Activated CD8-positive, alpha-beta memory T cell treated with anti-CD3 and anti-CD28 coated beads, Interleukin-2, amount 50 U/mL, for 48 hours (primary cell): ENCODE data around the gene PDS5A.
"Not testable (repeated sequence)": the region's sequence is repeated elsewhere in the genome, so short reads cannot be mapped to it uniquely, and the experiment has no call there.

Experiments used
- DNase-seq: peaks from one replicate; pipeline ENCODE4 v3.0.0-alpha.2; 2020

Gene PDS5A

GRCh38 chr4:39950861-39951481 is 26.7 kb downstream of the PDS5A start:
- DNase-seq = no peak

GRCh38 chr4:39947963-39948362 is 29.7 kb downstream of the PDS5A start:
- peak; percentile 17 for DNase-seq

GRCh38 chr4:39947417-39947816 is 30.3 kb downstream of the PDS5A start:
- no peak for DNase-seq

GRCh38 chr4:39944245-39944644 is 33.5 kb downstream of the PDS5A start:
- DNase-seq = not testable (repeated sequence)

- no peak for DNase-seq
Observed at GRCh38 chr4:39942507-39942906, 35.2 kb downstream of the PDS5A start.

GRCh38 chr4:39941682-39942217 is 36.0 kb downstream of the PDS5A start:
- no peak for DNase-seq

- DNase-seq = no peak
Observed at GRCh38 chr4:39937683-39938268, 39.9 kb downstream of the PDS5A start.

GRCh38 chr4:39936565-39937418 is 40.9 kb downstream of the PDS5A start:
- DNase-seq = no peak

- DNase-seq = no peak
Observed at GRCh38 chr4:39933671-39934590, 43.8 kb downstream of the PDS5A start.

GRCh38 chr4:39932776-39933402 is 44.8 kb downstream of the PDS5A start:
- DNase-seq = no peak

- no peak for DNase-seq
Observed at GRCh38 chr4:39931441-39931901, 46.2 kb downstream of the PDS5A start.

GRCh38 chr4:39928538-39928937 is 49.2 kb downstream of the PDS5A start:
- DNase-seq = no peak

- no peak for DNase-seq
Observed at GRCh38 chr4:39924014-39924413, 53.7 kb downstream of the PDS5A start.

- no peak for DNase-seq
Observed at GRCh38 chr4:39922399-39922798, 55.3 kb downstream of the PDS5A start.

GRCh38 chr4:39913471-39913870 is 64.2 kb downstream of the PDS5A start:
- DNase-seq = no peak

- no peak for DNase-seq
Observed at GRCh38 chr4:39910064-39910463, 67.6 kb downstream of the PDS5A start.

- no peak for DNase-seq
Observed at GRCh38 chr4:39908284-39908683, 69.4 kb downstream of the PDS5A start.

- DNase-seq = no peak
Observed at GRCh38 chr4:39905656-39906055, 72.1 kb downstream of the PDS5A start.

GRCh38 chr4:39905019-39905418 is 72.7 kb downstream of the PDS5A start:
- not testable (repeated sequence) for DNase-seq

GRCh38 chr4:39900966-39901365 is 76.7 kb downstream of the PDS5A start:
- DNase-seq = no peak

GRCh38 chr4:39899291-39899690 is 78.4 kb downstream of the PDS5A start:
- DNase-seq = no peak

- DNase-seq = no peak
Observed at GRCh38 chr4:39898015-39898414, 79.7 kb downstream of the PDS5A start.
